Panc1 (cell line): ENCODE data around the gene FLYWCH1.

Source experiments
- CTCF ChIP-seq: fragments of 450-650 bp; IDR thresholded peaks from 2 replicates; pipeline ENCODE4 v1.5.1; 2017; ENCODE audit warnings: mild to moderate bottlenecking
- POLR2AphosphoS5 ChIP-seq: IDR thresholded peaks from 2 replicates; pipeline ENCODE4 v1.6.1; 2012; ENCODE audit warnings: mild to moderate bottlenecking, low read depth, low read length, moderate library complexity

GRCh38 chr16:2987286-2987685 lies 75.6 kb downstream of the FLYWCH1 start:
- TF ChIP-seq CTCF, result no peak
- TF ChIP-seq POLR2AphosphoS5, result no peak
